Panc1 (cell line): Measurements from ENCODE around the gene DLG3. TPM values are rescaled to one million over a fixed set of nuclear protein-coding genes. Genes with fewer than 3 reads are reported as not detected.

ENCODE experiments used
- ATAC-seq: fragments of 200-7000 bp; cut with Tn5 transposase; 2 replicates; pipeline ENCODE4 v1.9.1; 2020; ENCODE audit warnings: mild to moderate bottlenecking, moderate library complexity
- BruUV-seq: library from RNA; stranded (reverse); fragments of 400-500 nt; replicated peaks from 2 replicates; lab custom pipeline; 2021; lab: Mats Ljungman, UMichigan
- CTCF ChIA-PET: fragments of 300-600 bp; sonication (Branson Sonifier 250); formaldehyde crosslinking; loops from one replicate; lab custom pipeline; 2022; ENCODE audit warnings: antibody characterized with exemption; lab: Charles Lee
- POLR2A ChIA-PET: fragments of 300-600 bp; sonication (Branson Sonifier 250); formaldehyde crosslinking; loops from one replicate; lab custom pipeline; 2022; ENCODE audit warnings: antibody characterized with exemption; lab: Charles Lee
- DNase-seq: peaks from one replicate; pipeline ENCODE4 v3.0.0-alpha.2; 2010; ENCODE audit warnings: low read depth, low spot score
- H3K27ac ChIP-seq: 2 replicates; pipeline ENCODE4 v1.5.1; 2011; ENCODE audit warnings: mild to moderate bottlenecking, low read length, inconsistent platforms
- H3K27me3 ChIP-seq: fragments of 200-500 bp; sonication (Bioruptor generic); 2 replicates; pipeline ENCODE4 v1.6.0; 2014; ENCODE audit warnings: low read length, inconsistent platforms; ENCODE audit not compliant: control insufficient read depth, insufficient read depth
- H3K36me3 ChIP-seq: fragments of 200-500 bp; sonication (Bioruptor generic); 2 replicates; pipeline ENCODE4 v1.5.1; 2014; ENCODE audit warnings: inconsistent platforms, mild to moderate bottlenecking, low read length, moderate library complexity; ENCODE audit not compliant: control insufficient read depth, insufficient read depth
- H3K4me1 ChIP-seq: 2 replicates; pipeline ENCODE4 v1.5.1; 2011; ENCODE audit warnings: inconsistent platforms, mild to moderate bottlenecking, low read length, moderate library complexity; ENCODE audit not compliant: control insufficient read depth, insufficient read depth
- H3K4me3 ChIP-seq, 2 experiments: 2 replicates each; pipeline ENCODE4 v1.5.1; 2011 to 2012; ENCODE audit warnings: low read depth in 2 of 2, low read length in 2 of 2, mild to moderate bottlenecking in 2 of 2, inconsistent platforms in 1 of 2, moderate library complexity in 1 of 2
- H3K9me3 ChIP-seq: fragments of 200-500 bp; sonication (Bioruptor generic); 2 replicates; pipeline ENCODE4 v1.5.1; 2014; ENCODE audit warnings: low read depth, mild to moderate bottlenecking, inconsistent platforms, low read length, moderate library complexity; ENCODE audit not compliant: control insufficient read depth, insufficient read depth
- POLR2AphosphoS5 ChIP-seq: IDR thresholded peaks from 2 replicates; pipeline ENCODE4 v1.6.1; 2012; ENCODE audit warnings: mild to moderate bottlenecking, low read depth, low read length, moderate library complexity
- SIN3A ChIP-seq: IDR thresholded peaks from 2 replicates; pipeline ENCODE4 v1.6.1; 2012; ENCODE audit warnings: low read depth, mild to moderate bottlenecking, low read length, moderate library complexity, borderline replicate concordance; ENCODE audit not compliant: insufficient read depth
- TCF7L2 ChIP-seq: IDR thresholded peaks from 2 replicates; pipeline ENCODE4 v1.6.1; 2011; ENCODE audit warnings: mild to moderate bottlenecking, low read depth, low read length, inconsistent platforms
- in situ Hi-C: cut with HindIII; loops from 2 replicates; pipeline ENCODE4 v1.10.0; 2016; ENCODE audit warnings: low sequenced_read_pairs, low pct_unique_long_range_greater_than_20kb
- intact Hi-C: fragments of 100-400 bp; cut with micrococcal nuclease; formaldehyde crosslinking; loops from one replicate; pipeline ENCODE4 v1.10.0; 2022; ENCODE audit not compliant: unreplicated experiment
- total RNA-seq: library from RNA; stranded (reverse); gene quantifications from one replicate; pipeline ENCODE4 v1.2.1, GENCODE V29; 2021; ENCODE audit not compliant: unreplicated experiment
- TF ChIP-seq, protein P1 (sequence below): fragments of 450-650 bp; IDR thresholded peaks from 2 replicates; pipeline ENCODE4 v1.5.1; 2017; ENCODE audit warnings: mild to moderate bottlenecking
- TF ChIP-seq, protein P2 (sequence below), 2 experiments: IDR thresholded peaks; 2 replicates each; pipeline ENCODE4 v1.6.1; 2011 to 2012; ENCODE audit warnings: low read depth in 2 of 2, control low read depth in 1 of 2, low read length in 1 of 2, mild to moderate bottlenecking in 1 of 2, moderate library complexity in 1 of 2; ENCODE audit not compliant: insufficient read depth in 1 of 2

DLG3 gene
- total RNA-seq, 1 experiment from 2014 or later, result 3.0 TPM

DNA sequence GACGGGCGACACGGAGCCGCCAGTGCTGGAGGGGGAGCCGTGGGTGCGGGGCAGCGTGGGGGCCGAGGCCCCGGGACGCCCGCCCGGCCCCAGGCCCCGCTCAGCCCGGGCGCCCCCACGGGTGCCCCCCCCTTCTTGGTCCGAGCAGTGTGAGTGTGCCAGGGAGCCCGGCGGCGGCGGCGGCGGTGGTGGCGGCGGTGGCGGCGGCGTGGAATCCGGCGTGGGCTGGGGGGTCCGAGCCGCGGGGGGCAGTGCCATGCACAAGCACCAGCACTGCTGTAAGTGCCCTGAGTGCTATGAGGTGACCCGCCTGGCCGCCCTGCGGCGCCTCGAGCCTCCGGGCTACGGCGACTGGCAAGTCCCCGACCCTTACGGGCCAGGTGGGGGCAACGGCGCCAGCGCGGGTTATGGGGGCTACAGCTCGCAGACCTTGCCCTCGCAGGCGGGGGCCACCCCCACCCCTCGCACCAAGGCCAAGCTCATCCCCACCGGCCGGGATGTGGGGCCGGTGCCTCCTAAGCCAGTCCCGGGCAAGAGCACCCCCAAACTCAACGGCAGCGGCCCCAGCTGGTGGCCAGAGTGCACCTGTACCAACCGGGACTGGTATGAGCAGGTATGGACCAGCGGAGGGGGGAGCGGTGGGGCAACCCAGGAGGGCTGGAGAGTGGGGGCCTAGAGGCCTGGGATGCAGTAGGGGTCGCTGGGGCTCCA, 466 bp downstream of the DLG3 start:
- H3K4me1 ChIP-seq, result no peaks in the 10 kb centered on the region
- CTCF ChIA-PET, result no interaction called here
- in situ Hi-C loops, result no loop called here

DNA sequence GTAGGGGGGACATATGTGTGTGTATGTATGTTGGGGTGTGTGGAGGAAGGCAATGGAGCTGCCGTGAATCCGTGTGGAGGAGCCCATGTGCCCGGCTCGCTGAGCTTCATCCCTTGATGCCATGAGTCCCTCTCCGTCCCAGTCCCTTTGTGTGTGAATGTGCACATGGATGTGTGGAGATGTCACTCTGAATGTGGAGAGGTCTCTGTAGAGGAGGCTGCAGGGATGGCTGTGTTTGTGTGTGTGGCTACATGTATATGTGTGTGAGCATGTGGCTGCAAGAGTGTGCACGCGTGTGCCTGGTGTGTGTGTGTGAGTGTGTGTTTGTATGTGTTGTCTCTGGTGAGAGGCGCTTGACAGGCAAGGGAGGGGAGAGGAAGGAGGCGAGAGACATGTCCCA, 1.3 kb downstream of the DLG3 start:
- Histone ChIP-seq H3K27ac (no peak overlapping the region), H3K36me3 (no peaks in the 10 kb centered on the region), H3K27me3 (peaks cover 8% of the 10 kb centered on the region), H3K4me1 (no peaks in the 10 kb centered on the region), H3K4me3 (no peak overlapping the region), H3K9me3 (no peaks in the 10 kb centered on the region)
- DNase-seq, result no peak
- BruUV-seq, result no TSS peak
- TF ChIP-seq SIN3A (no peak), TCF7L2 (no peak), POLR2AphosphoS5 (no peak)
- TF ChIP-seq, protein P1, sequence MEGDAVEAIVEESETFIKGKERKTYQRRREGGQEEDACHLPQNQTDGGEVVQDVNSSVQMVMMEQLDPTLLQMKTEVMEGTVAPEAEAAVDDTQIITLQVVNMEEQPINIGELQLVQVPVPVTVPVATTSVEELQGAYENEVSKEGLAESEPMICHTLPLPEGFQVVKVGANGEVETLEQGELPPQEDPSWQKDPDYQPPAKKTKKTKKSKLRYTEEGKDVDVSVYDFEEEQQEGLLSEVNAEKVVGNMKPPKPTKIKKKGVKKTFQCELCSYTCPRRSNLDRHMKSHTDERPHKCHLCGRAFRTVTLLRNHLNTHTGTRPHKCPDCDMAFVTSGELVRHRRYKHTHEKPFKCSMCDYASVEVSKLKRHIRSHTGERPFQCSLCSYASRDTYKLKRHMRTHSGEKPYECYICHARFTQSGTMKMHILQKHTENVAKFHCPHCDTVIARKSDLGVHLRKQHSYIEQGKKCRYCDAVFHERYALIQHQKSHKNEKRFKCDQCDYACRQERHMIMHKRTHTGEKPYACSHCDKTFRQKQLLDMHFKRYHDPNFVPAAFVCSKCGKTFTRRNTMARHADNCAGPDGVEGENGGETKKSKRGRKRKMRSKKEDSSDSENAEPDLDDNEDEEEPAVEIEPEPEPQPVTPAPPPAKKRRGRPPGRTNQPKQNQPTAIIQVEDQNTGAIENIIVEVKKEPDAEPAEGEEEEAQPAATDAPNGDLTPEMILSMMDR, result no peak
- TF ChIP-seq, protein P2, sequence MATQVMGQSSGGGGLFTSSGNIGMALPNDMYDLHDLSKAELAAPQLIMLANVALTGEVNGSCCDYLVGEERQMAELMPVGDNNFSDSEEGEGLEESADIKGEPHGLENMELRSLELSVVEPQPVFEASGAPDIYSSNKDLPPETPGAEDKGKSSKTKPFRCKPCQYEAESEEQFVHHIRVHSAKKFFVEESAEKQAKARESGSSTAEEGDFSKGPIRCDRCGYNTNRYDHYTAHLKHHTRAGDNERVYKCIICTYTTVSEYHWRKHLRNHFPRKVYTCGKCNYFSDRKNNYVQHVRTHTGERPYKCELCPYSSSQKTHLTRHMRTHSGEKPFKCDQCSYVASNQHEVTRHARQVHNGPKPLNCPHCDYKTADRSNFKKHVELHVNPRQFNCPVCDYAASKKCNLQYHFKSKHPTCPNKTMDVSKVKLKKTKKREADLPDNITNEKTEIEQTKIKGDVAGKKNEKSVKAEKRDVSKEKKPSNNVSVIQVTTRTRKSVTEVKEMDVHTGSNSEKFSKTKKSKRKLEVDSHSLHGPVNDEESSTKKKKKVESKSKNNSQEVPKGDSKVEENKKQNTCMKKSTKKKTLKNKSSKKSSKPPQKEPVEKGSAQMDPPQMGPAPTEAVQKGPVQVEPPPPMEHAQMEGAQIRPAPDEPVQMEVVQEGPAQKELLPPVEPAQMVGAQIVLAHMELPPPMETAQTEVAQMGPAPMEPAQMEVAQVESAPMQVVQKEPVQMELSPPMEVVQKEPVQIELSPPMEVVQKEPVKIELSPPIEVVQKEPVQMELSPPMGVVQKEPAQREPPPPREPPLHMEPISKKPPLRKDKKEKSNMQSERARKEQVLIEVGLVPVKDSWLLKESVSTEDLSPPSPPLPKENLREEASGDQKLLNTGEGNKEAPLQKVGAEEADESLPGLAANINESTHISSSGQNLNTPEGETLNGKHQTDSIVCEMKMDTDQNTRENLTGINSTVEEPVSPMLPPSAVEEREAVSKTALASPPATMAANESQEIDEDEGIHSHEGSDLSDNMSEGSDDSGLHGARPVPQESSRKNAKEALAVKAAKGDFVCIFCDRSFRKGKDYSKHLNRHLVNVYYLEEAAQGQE (IDR thresholded peaks at IDR 0.05; ENCODE audit: insufficient read depth in 1 of 2, low read depth in 2 of 2, low read length in 1 of 2), result no peak
- POLR2A ChIA-PET, result no interaction called here
- CTCF ChIA-PET, result no interaction called here
- intact Hi-C loops (no loop called here), in situ Hi-C loops (no loop called here)
- ATAC-seq, result no peak

More for the DNA sequence above, 466 bp downstream of the DLG3 start:
- Histone ChIP-seq H3K9me3 (no peaks in the 10 kb centered on the region), H3K4me3 (peak overlapping the region in 1 of 2 experiments; percentile 26; a peak in 2 of 4 replicates), H3K36me3 (no peaks in the 10 kb centered on the region), H3K27me3 (peaks cover 8% of the 10 kb centered on the region), H3K27ac (no peak overlapping the region)
- BruUV-seq, result no TSS peak
- intact Hi-C loops, result no loop called here
- TF ChIP-seq POLR2AphosphoS5 (no peak), SIN3A (no peak)
- peak; percentile 15; the same call in 1 of the 2 replicates for ATAC-seq
- POLR2A ChIA-PET, result no interaction called here
- no peak for DNase-seq
